ENCODE results near the gene OR2A1.
"Not testable (repeated sequence)": the region's sequence is repeated elsewhere in the genome, so short reads cannot be mapped to it uniquely, and the experiment has no call there.

OR2A1 gene

GRCh38 chr7:144311872-144312469 is at the start of gene OR2A1:
Gene OR2A1 (plus strand): TSS chr7:144312419. CDS start chr7:144318125, 5,706 bp downstream.
- DNase-seq: not testable (repeated sequence)

- not testable (repeated sequence) for DNase-seq
Observed at GRCh38 chr7:144264692-144265091, 47.5 kb upstream of the OR2A1 start, which contains the start of gene OR2A7. Gene OR2A7 (minus strand): TSS chr7:144264792. CDS start chr7:144259628, 5,164 bp downstream.

- not testable (repeated sequence) for DNase-seq
Observed at GRCh38 chr7:144269188-144269587, 43.0 kb upstream of the OR2A1 start, which contains the start of gene CTAGE8. Gene CTAGE8 (minus strand): TSS chr7:144269288. CDS start chr7:144269250, 38 bp downstream.

- DNase-seq: not testable (repeated sequence)
Observed at GRCh38 chr7:144275281-144275680, 36.9 kb upstream of the OR2A1 start.

- not testable (repeated sequence) for DNase-seq
Observed at GRCh38 chr7:144280010-144280409, 32.2 kb upstream of the OR2A1 start.

- DNase-seq: not testable (repeated sequence)
Observed at GRCh38 chr7:144281981-144282380, 30.2 kb upstream of the OR2A1 start.

- DNase-seq: not testable (repeated sequence)
Observed at GRCh38 chr7:144282490-144282889, 29.7 kb upstream of the OR2A1 start.

- DNase-seq: not testable (repeated sequence)
Observed at GRCh38 chr7:144283716-144284115, 28.5 kb upstream of the OR2A1 start.

- not testable (repeated sequence) for DNase-seq
Observed at GRCh38 chr7:144287171-144287784, 24.9 kb upstream of the OR2A1 start.

GRCh38 chr7:144291607-144292006 is 20.6 kb upstream of the OR2A1 start:
- DNase-seq: not testable (repeated sequence)

GRCh38 chr7:144292384-144293161 is 19.6 kb upstream of the OR2A1 start:
- not testable (repeated sequence) for DNase-seq

- DNase-seq: not testable (repeated sequence)
Observed at GRCh38 chr7:144293794-144294499, 18.3 kb upstream of the OR2A1 start.

GRCh38 chr7:144302578-144303303 is 9.5 kb upstream of the OR2A1 start:
- DNase-seq: not testable (repeated sequence)

- not testable (repeated sequence) for DNase-seq
Observed at GRCh38 chr7:144303607-144304006, 8.6 kb upstream of the OR2A1 start.

GRCh38 chr7:144305156-144305555 is 7.1 kb upstream of the OR2A1 start:
- DNase-seq: not testable (repeated sequence)

- not testable (repeated sequence) for DNase-seq
Observed at GRCh38 chr7:144309702-144310101, 2.5 kb upstream of the OR2A1 start.

- not testable (repeated sequence) for DNase-seq
Observed at GRCh38 chr7:144311218-144311617, 1.0 kb upstream of the OR2A1 start.

- DNase-seq: not testable (repeated sequence)
Observed at GRCh38 chr7:144317537-144317936, 5.3 kb downstream of the OR2A1 start.

GRCh38 chr7:144319547-144319946 is 7.3 kb downstream of the OR2A1 start:
- DNase-seq: not testable (repeated sequence)

- not testable (repeated sequence) for DNase-seq
Observed at GRCh38 chr7:144321677-144322206, 9.5 kb downstream of the OR2A1 start.

GRCh38 chr7:144323359-144323758 is 11.1 kb downstream of the OR2A1 start:
- DNase-seq: not testable (repeated sequence)

GRCh38 chr7:144325868-144326267 is 13.6 kb downstream of the OR2A1 start:
- DNase-seq: not testable (repeated sequence)

All from stimulated activated CD4-positive, alpha-beta T cell treated with anti-CD3 and anti-CD28 coated beads, Interleukin-2, amount 100 ng/mL, for 48 hours (primary cell).